Small intestine (tissue), 7 donors: ENCODE data around the gene NGEF. TPM values are rescaled to one million over a fixed set of nuclear protein-coding genes. Genes with fewer than 3 reads are reported as not detected.

Experiments used
- DNase-seq, 2 donors: peaks; one replicate each; pipeline versions ENCODE4 v3.0.0 to v3.0.0-alpha.2; 2013
- FAIRE-seq: peaks from 2 replicates; lab custom pipeline; 2012; peaks lifted over from hg19 to GRCh38; lab: Jason Lieb, UNC
- H3K27ac ChIP-seq, 3 donors: one replicate each; pipeline ENCODE4 v1.5.1; 2013; ENCODE audit warnings: low read length in 2 of 3, mild to moderate bottlenecking in 2 of 3, control low read depth in 1 of 3, inconsistent platforms in 1 of 3, low read depth in 1 of 3, moderate library complexity in 1 of 3
- H3K27me3 ChIP-seq, 3 donors: one replicate each; pipeline ENCODE4 v1.6.1; 2013; ENCODE audit warnings: low read length in 3 of 3, inconsistent platforms in 1 of 3; ENCODE audit not compliant: control insufficient read depth in 3 of 3, insufficient read depth in 3 of 3
- H3K36me3 ChIP-seq, 3 donors: one replicate each; pipeline ENCODE4 v1.6.1; 2013; ENCODE audit warnings: low read length in 3 of 3, inconsistent platforms in 1 of 3, low read depth in 1 of 3, mild to moderate bottlenecking in 1 of 3, moderate library complexity in 1 of 3; ENCODE audit not compliant: control insufficient read depth in 3 of 3, insufficient read depth in 2 of 3
- H3K4me1 ChIP-seq, 3 donors: one replicate each; pipeline ENCODE4 v1.6.1; 2013; ENCODE audit warnings: low read length in 2 of 3, inconsistent platforms in 1 of 3, low read depth in 1 of 3, mild to moderate bottlenecking in 1 of 3, moderate library complexity in 1 of 3; ENCODE audit not compliant: control insufficient read depth in 3 of 3, insufficient read depth in 2 of 3
- H3K4me3 ChIP-seq, 3 donors: one replicate each; pipeline ENCODE4 v1.5.1; 2013; ENCODE audit warnings: low read length in 3 of 3, control low read depth in 1 of 3, inconsistent platforms in 1 of 3, low read depth in 1 of 3, mild to moderate bottlenecking in 1 of 3, moderate library complexity in 1 of 3
- H3K9me3 ChIP-seq, 2 donors: one replicate each; pipeline ENCODE4 v1.6.1; 2013; ENCODE audit warnings: low read depth in 1 of 2, low read length in 1 of 2; ENCODE audit not compliant: control insufficient read depth in 2 of 2, insufficient read depth in 1 of 2
- WGBS, 3 donors: extraction: QIAGEN DNeasy Blood & Tissue Kit; methylation state at CpG; one replicate each; pipeline ENCODE4 v1.1.7; 2013; 5-methylcytosine and 5-hydroxymethylcytosine counted together
- polyA plus RNA-seq, 4 donors: library from polyadenylated mRNA; stranded (reverse) in 3 of 4; unstranded in 1 of 4; fragments of 200-250 nt in 3 of 4; fragments of 120-200 nt in 1 of 4; gene quantifications; one replicate each; pipeline versions ENCODE4 v1.2.1 to v1.2.3, GENCODE V29; 2013
- donor health status: healthy with polysubstance abuse.
- donor health status: control.
- donor health status: control.
- donor health status: Bipolar disorder and iron deficiency.
- donor health status: healthy.

Gene NGEF
- polyA plus RNA-seq, 4 donors = 10.2 to 73.4 (median 31.4) TPM

GRCh38 chr2:232937278-232937906, 75.7 kb downstream of the NGEF start:
- Histone ChIP-seq H3K4me1 (no peaks in the 10 kb centered on the region), H3K4me3 (no peak overlapping the region), H3K27ac (no peak overlapping the region), H3K36me3 (peaks cover 0 to 4% (median 2%) of the 10 kb centered on the region in 3 donors), H3K9me3 (peaks cover 0 to 9% of the 10 kb centered on the region in 2 donors), H3K27me3 (peaks cover 0 to 8% (median 0%) of the 10 kb centered on the region in 3 donors)
- FAIRE-seq (no peak), DNase-seq (peak in 1 of 2 donors; percentile 63)
- WGBS, 3 donors = 64 to 77% (median 77%) methylated on average over 5 of the region's 5 CpGs

DNA sequence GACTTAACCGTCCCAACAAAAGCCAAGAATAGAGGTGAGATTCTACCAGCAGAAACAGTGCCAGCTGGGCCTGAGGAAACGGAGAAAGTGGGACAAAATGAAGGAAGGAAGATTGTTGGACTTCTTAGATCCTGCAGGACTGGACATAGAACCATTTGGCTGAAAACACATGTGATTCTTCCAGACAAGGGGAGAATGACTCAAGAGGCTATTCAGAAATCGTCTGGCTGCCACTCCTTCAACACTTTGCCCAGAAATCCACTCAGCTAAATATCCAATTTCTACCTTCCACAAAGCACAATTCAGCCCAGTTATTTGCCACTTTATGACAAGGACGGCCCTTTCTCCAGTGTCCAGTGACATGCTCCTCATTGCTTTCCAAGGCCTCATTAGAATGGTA, 81.4 kb downstream of the NGEF start:
- DNase-seq (no peak), FAIRE-seq (no peak)
- H3K4me1 ChIP-seq = peaks cover 0 to 12% (median 4%) of the 10 kb centered on the region in 3 donors
- peaks cover 0 to 33% (median 11%) of the 10 kb centered on the region in 3 donors for H3K27me3 ChIP-seq
- H3K4me3 ChIP-seq = no peak overlapping the region
- WGBS, 3 donors = 75 to 91% (median 83%) methylated on average over 4 of the region's 4 CpGs
- H3K27ac ChIP-seq = no peak overlapping the region
- H3K36me3 ChIP-seq = peaks cover 0 to 4% (median 0%) of the 10 kb centered on the region in 3 donors
- no peaks in the 10 kb centered on the region for H3K9me3 ChIP-seq

GRCh38 chr2:232930059-232930400, 83.0 kb downstream of the NGEF start:
- WGBS, 3 donors = 84 to 90% (median 87%) methylated on average over 8 of the region's 8 CpGs
- peaks cover 0 to 49% (median 17%) of the 10 kb centered on the region in 3 donors for H3K27me3 ChIP-seq
- DNase-seq = no peak
- no peak for FAIRE-seq
- peaks cover 0 to 22% (median 4%) of the 10 kb centered on the region in 3 donors for H3K4me1 ChIP-seq
- no peak overlapping the region for H3K27ac ChIP-seq
- H3K36me3 ChIP-seq = peaks cover 0 to 4% (median 0%) of the 10 kb centered on the region in 3 donors
- no peaks in the 10 kb centered on the region for H3K9me3 ChIP-seq
- no peak overlapping the region for H3K4me3 ChIP-seq

DNA sequence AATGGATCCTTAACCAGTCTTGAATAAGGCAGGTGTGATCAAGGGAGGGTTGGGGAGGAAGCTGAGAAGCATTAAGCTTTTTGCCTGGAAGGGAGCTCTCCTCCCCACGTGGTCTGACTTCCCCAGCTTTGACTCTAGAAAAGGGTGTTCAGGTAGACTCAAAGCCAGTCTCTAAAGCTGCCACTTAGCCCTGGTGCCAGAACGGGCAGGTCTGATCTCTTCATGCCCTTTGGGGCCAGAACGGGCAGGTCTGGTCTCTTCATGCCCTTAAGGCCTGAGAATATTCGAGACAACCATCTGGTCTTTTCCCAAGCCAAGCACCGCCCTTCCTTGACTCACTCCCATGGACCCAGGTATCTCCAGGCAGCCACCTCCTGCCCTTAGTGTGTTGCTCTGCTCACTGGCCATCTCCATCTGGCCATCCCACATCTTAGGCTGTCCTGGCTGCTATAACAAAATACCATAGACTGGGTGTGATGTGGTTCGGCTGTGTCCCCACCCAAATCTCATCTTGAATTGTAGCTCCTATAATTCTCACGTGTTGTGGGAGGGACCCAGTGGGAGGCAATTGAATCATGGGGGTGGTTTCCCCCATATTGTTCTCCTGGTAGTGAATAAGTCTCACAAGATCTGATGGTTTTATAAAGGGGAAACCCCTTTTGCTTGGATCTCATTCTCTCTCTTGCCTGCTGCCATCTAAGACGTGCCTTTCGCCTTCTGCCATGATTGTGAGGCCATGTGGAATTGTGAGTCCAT, 83.6 kb downstream of the NGEF start:
- no peak overlapping the region for H3K4me3 ChIP-seq
- H3K9me3 ChIP-seq = peaks cover 0 to 1% of the 10 kb centered on the region in 2 donors
- FAIRE-seq (no peak), DNase-seq (no peak)
- H3K36me3 ChIP-seq = peaks cover 0 to 4% (median 0%) of the 10 kb centered on the region in 3 donors
- peaks cover 0 to 22% (median 4%) of the 10 kb centered on the region in 3 donors for H3K4me1 ChIP-seq
- peaks cover 0 to 51% (median 18%) of the 10 kb centered on the region in 3 donors for H3K27me3 ChIP-seq
- 78 to 84% (median 79%) methylated on average over 9 of the region's 9 CpGs for WGBS, 3 donors
- no peak overlapping the region for H3K27ac ChIP-seq

- H3K9me3 ChIP-seq = peaks cover 0 to 7% of the 10 kb centered on the region in 2 donors
- WGBS, 3 donors = 42 to 79% (median 71%) methylated on average over 54 to 56 of the region's 56 CpGs
- FAIRE-seq = no peak
- no peak overlapping the region for H3K27ac ChIP-seq
- H3K4me1 ChIP-seq = peaks cover 0 to 22% (median 4%) of the 10 kb centered on the region in 3 donors
- peaks cover 0 to 6% (median 0%) of the 10 kb centered on the region in 3 donors for H3K36me3 ChIP-seq
- peak in 1 of 2 donors; percentile 32 for DNase-seq
- H3K27me3 ChIP-seq = peaks cover 0 to 56% (median 20%) of the 10 kb centered on the region in 3 donors
- H3K4me3 ChIP-seq = peak overlapping the region in 1 of 3 donors; percentile 50
Observed at GRCh38 chr2:232928551-232929302, 84.3 kb downstream of the NGEF start.

- Histone ChIP-seq H3K27ac (no peak overlapping the region), H3K27me3 (peaks cover 0 to 56% (median 20%) of the 10 kb centered on the region in 3 donors), H3K4me1 (peaks cover 0 to 22% (median 4%) of the 10 kb centered on the region in 3 donors), H3K4me3 (peak overlapping the region in 2 of 3 donors; percentile 33 to 50), H3K9me3 (peaks cover 0 to 7% of the 10 kb centered on the region in 2 donors), H3K36me3 (peaks cover 0 to 6% (median 0%) of the 10 kb centered on the region in 3 donors)
- peak in 1 of 2 donors; percentile 37 for DNase-seq
- FAIRE-seq = no peak
- WGBS, 3 donors = 2 to 35% (median 12%) methylated on average over 19 to 114 of the region's 114 CpGs
Observed at GRCh38 chr2:232927793-232928550, 85.1 kb downstream of the NGEF start.

GRCh38 chr2:232927032-232927792, 85.8 kb downstream of the NGEF start:
- peak; percentile 20 to 38 for DNase-seq
- 3 to 7% (median 5%) methylated on average over 45 to 76 of the region's 76 CpGs for WGBS, 3 donors
- no peak for FAIRE-seq
- no peak overlapping the region for H3K27ac ChIP-seq
- peaks cover 0 to 7% of the 10 kb centered on the region in 2 donors for H3K9me3 ChIP-seq
- peaks cover 0 to 53% (median 20%) of the 10 kb centered on the region in 3 donors for H3K27me3 ChIP-seq
- H3K4me1 ChIP-seq = peaks cover 0 to 22% (median 4%) of the 10 kb centered on the region in 3 donors
- peaks cover 0 to 4% (median 0%) of the 10 kb centered on the region in 3 donors for H3K36me3 ChIP-seq
- H3K4me3 ChIP-seq = peak overlapping the region in 2 of 3 donors; percentile 33 to 50
